GM04504 (cell line): ENCODE data around the gene TSPAN16.
"Not testable (repeated sequence)": the region's sequence is repeated elsewhere in the genome, so short reads cannot be mapped to it uniquely, and the experiment has no call there.

ENCODE experiments used
- DNase-seq: peaks from one replicate; pipeline ENCODE4 v3.0.0-alpha.2; 2012; ENCODE audit warnings: low read depth

TSPAN16 gene

DNA sequence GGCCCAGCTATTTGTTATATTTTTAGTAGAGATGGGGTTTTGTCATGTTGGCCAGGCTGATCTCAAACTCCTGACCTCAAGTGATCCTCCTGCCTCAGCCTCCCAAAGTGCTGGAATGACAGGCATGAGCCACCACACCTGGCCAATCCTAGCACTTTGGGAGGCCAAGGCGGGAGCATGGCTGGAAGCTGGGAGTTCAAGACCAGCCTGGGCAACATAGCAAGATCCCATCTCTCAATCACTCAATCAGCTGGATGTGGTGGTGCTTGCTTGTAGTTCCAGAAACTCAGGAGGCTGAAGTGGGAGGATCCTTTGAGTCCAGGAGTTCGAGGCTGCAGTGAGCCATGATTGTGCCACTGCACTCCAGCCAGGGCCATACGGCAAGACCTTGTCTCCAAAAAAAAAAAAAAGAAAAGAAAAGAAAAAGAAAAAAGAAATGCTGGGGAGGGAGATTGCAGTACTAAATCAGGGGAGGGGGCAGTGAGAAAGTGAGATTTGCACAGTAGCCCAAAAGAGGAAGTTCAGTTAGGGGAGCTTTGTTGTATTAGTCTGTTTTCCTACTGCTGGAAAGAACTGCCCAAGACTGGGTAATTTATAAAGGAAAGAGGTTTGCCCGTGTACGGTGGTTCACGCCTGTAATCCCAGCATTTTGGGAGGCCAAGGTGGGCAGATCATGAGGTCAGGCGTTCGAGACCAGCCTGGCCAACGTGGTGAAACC is 24.5 kb downstream of the TSPAN16 start:
- not testable (repeated sequence) for DNase-seq

GRCh38 chr19:11321191-11322126 is 25.5 kb downstream of the TSPAN16 start:
- DNase-seq, result no peak

DNA sequence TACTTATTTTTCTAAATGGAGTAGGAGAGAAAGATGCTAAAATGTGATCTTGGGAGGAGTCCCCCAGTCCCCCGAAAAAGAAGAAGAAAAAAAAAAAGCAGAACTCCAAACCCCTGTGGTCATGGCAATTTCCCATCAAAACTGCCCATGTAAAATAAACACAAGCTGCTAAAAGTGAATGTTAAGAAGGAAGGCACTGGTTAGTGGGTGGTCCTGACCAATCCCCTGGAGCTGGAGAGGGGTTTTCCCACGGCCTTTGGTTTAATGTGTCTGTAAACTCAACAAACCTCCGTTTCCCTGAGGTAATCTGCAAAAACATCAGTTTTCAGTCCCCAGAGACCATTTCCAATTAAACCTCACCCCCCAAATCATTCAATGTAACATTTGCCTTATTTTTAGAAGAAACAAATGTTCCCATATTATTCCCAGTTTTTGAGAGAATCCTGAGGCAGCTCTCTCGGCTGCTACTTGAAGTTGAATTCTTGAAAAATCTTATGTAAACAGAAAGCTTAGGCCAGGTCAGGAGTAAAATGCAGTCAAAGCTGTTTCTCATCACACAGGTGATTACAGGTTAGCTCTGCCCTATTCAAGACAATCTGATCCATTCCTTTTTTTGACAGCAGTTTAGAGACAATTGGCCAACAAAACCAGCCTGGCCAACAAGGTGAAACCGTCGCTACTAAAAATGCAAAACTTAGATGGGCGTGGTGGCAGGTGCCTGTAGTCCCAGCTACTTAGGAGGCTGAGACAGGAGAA is 26.5 kb downstream of the TSPAN16 start:
- DNase-seq, result no peak

DNA sequence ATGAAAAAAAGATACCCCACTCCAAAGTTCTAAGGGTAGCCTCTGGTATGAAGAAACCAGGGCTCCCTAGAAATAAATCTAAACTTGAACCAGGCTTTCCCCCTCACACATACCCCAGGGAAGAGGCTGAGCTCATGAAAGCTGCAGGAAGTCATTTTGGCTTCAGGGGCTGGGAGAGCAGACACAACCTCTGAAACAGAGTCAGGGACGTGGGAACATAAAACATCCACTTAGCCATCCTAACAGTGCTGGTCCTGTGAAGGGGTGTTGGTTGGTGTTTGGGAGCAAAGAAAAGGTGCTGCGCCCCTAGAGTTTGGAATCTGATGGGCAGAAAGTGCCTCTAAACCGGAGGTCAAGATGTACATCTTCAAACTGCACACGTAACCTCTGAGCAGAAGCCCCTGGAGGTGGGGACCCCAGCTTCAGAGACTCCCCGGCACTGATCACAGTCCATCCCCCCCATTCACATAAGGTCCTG is 27.7 kb downstream of the TSPAN16 start:
- no peak for DNase-seq

DNA sequence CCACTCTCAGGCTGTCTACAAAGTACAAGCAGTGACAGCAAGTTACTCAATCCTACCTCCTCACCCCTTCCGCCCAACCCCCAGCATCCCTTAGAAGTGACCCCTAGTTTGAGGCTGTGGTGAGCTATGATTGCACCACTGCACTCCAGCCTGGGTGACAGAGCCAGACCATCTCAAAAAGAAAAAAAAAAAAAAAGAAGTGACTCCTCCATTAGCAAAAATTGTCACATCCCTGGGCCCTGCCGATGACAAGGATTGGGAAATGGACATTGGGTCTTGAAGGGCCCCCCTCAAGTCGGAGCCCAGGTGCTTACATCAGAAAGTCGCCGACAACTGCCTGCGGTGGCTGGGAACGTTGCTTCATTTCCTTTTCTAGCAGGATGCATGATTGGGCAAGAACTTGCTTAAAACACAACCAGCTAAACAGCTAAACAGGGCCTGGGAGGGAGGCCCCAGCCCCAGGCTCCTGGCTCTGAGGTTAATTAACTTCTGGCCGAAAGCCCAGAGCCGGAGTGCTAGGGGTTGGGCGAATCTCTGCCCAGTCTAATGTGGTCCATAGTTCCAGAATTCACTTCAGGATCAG is 28.2 kb downstream of the TSPAN16 start:
- peak; percentile 95 for DNase-seq

- no peak for DNase-seq
Observed at GRCh38 chr19:11324748-11325389, 28.9 kb downstream of the TSPAN16 start.

DNA sequence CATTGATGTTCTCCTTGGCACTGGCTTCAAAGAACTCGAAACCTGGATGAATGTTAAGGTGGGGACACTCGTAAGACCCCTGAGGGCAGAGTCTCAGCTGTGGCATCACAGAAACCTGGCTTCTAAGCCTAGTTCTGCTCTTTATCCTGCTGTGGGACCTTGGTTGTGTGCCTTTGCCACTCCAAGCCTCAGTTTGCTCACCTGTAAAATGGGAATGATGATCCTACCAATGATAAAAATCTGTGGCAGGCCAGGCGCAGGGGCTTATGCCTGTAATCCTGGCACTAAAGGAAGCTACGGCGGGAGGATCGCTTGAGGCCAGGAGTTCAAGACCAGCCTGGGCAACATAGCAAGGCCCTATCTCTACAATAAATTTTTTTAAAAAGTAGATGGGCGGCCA is 29.6 kb downstream of the TSPAN16 start:
- no peak for DNase-seq

- no peak for DNase-seq
Observed at GRCh38 chr19:11330127-11330526, 34.2 kb downstream of the TSPAN16 start.

GRCh38 chr19:11331502-11331901 is 35.5 kb downstream of the TSPAN16 start:
- DNase-seq, result no peak

- no peak for DNase-seq
Observed at GRCh38 chr19:11332822-11333221, 36.9 kb downstream of the TSPAN16 start.

- DNase-seq, result not testable (repeated sequence)
Observed at GRCh38 chr19:11333838-11334237, 37.9 kb downstream of the TSPAN16 start.

DNA sequence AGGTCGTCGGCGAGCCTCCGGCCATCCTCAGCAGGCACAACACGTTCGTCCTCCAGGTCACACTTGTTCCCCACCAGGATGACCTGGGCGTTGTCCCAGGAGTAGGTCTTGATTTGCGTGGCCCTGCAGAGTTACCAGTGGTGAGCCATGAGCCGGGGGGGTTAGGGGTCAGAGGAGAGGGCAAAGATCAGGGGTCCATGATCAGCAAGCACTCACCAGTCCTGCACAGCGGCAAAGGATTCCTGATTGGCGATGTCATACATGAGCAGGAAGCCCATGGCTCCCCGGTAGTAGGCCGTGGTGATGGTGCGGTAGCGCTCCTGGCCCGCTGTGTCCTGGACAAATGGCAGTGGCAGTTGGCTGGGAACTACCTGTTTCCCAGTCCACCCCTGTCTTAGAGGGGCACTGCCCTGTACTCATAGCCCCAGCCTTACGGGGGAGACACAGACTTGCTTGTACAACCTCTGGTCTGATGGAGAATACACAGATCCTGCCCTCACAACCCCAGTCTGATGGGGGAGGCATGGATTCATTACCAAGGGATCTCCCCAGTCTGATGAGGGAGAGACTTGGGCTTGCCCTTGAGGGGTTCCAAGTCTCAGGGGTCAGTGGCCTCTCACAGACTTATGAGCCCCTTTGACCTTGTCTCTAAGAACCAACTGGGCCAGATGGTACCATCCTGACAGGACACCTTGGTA is 39.6 kb downstream of the TSPAN16 start:
- DNase-seq, result no peak

- no peak for DNase-seq
Observed at GRCh38 chr19:11337080-11337479, 41.1 kb downstream of the TSPAN16 start.

- no peak for DNase-seq
Observed at GRCh38 chr19:11338121-11338520, 42.2 kb downstream of the TSPAN16 start.

DNA sequence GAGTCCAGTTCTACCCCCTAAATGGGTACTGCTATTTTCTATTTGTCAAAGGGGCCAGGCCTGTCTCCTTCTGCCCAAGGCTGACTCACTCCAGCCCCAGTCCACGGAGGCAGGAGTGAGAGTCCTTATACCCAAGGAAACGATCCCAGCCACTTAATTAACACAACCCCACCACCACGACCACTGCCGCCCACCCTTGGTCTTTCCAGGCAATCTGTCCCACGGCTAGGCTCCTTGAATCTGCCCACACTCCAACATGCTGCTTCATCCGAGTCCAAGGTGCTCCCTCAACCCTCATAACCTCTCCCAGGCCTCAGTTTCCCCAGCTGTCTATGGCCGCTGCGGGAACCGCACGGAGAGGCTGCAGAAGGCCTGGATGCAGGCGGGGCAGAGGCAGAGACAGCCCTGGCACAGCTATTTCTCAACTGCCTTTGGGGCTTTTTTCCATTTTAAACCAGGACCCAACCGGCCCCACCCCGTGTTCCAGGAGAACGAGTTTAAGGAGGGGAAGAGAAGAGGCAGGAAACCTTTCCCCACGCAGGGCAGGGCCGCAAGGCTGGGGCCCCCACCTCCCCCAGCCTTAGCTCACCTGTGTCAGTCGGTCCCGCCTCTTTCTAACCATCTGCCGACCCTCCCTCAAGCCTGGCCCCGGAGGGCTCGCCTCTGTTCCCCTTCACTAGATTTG is 42.8 kb downstream of the TSPAN16 start:
- no peak for DNase-seq

DNA sequence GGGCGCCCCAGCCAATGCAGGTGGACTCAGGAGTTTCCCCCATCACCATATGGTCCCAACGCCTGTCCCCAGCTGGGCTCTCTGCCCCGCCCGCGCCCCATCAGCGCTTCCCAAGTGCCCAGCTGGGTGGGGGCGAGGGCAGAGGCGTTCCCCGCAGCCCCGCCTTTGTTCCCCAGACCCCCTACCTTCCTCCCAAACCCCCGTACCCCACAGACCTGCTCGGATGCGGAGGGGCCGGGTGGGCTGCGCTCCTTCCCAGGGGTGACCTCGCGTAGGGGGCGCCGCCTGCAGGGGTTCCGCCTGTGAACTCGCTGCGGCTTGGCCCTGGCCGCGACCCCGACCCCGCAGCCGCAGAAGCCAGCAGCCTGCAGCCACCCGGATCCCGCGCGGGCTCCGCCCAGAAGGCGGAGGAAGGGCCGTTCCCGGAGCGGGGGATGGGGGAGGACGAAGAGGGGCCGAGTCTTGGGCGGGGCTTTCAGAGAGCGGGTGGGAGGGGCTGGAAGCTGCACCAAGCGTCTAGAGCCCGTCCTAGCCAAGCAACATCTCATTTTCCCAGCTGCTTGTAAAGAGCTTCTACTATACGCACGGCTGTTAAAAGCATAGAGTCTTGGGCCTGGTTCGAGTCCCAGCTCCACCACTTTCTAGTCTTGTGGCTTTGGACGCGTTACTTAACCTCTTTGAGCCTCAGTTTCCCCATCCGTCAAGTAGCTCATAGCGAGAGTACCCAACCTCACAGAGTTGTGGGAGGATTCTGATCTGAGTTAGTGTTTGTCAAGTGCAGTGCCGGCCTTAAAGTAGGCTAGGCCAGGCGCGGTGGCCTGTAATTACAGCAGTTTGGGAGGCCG is 43.5 kb downstream of the TSPAN16 start, which contains the start of gene RAB3D:
RAB3D (minus strand) TSS at position 404 of the 845 bp plus-strand sequence. CDS start 2,258 bp downstream, outside the sequence.
- DNase-seq, result peak; percentile 60

- DNase-seq, result not testable (repeated sequence)
Observed at GRCh38 chr19:11340099-11340467, 44.1 kb downstream of the TSPAN16 start.

GRCh38 chr19:11342429-11342828 is 46.5 kb downstream of the TSPAN16 start:
- no peak for DNase-seq
